Adrenal gland (tissue), 5 donors: ENCODE measurements around the gene CIPC.

Experiments
- POLR2A ChIP-seq, 2 donors: fragments of 450-650 bp; IDR thresholded peaks; one replicate each; pipeline ENCODE4 v1.6.1; 2017; ENCODE audit warnings: antibody characterized with exemption in 2 of 2, mild to moderate bottlenecking in 2 of 2, moderate library complexity in 1 of 2
- TF ChIP-seq, protein P1 (sequence below), 6 experiments: fragments of 450-650 bp in 4 of 6; fragments of 200-600 bp in 2 of 6; sonication (generic) in 1 of 6; IDR thresholded peaks; 1 replicate in 5 of 6; 2 replicates in 1 of 6; pipeline versions ENCODE4 v1.5.1 to v1.8.0; 2016 to 2021; ENCODE audit warnings: antibody characterized with exemption in 6 of 6, mild to moderate bottlenecking in 2 of 6, moderate library complexity in 1 of 6
- donor health status: DM: no; HTN: no; CAD: no.

DNA sequence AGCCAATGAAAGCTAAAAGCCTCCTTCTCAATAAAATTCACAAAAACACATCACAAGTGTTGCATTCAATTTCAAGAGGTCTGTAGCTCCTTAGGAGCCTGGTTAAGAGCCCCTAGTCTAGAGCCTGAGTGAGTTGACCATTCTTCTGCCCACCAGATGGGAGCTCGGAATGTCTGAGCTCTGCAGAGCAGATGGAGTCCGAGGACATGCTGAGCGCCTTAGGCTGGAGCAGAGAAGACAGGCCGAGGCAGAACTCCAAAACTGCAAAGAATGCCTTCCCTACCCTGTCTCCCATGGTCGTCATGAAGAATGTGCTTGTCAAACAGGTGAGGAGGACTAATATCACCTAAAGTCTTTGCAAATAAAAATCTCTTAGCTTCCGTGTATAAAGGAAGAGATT is 11.6 kb downstream of the CIPC start:
- TF ChIP-seq, protein P1, sequence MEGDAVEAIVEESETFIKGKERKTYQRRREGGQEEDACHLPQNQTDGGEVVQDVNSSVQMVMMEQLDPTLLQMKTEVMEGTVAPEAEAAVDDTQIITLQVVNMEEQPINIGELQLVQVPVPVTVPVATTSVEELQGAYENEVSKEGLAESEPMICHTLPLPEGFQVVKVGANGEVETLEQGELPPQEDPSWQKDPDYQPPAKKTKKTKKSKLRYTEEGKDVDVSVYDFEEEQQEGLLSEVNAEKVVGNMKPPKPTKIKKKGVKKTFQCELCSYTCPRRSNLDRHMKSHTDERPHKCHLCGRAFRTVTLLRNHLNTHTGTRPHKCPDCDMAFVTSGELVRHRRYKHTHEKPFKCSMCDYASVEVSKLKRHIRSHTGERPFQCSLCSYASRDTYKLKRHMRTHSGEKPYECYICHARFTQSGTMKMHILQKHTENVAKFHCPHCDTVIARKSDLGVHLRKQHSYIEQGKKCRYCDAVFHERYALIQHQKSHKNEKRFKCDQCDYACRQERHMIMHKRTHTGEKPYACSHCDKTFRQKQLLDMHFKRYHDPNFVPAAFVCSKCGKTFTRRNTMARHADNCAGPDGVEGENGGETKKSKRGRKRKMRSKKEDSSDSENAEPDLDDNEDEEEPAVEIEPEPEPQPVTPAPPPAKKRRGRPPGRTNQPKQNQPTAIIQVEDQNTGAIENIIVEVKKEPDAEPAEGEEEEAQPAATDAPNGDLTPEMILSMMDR (IDR thresholded peaks at IDR 0.05), result no peak
- TF ChIP-seq POLR2A (IDR thresholded peaks at IDR 0.05), result no peak
